Activated naive CD4-positive, alpha-beta T cell treated with Interleukin-2 at 50 U/mL for 16 hours (primary cell): ENCODE results near the gene AQP2.
"Not testable (repeated sequence)": the region's sequence is repeated elsewhere in the genome, so short reads cannot be mapped to it uniquely, and the experiment has no call there.

Experiments
- DNase-seq: peaks from one replicate; pipeline ENCODE4 v3.0.0-alpha.2; 2020

The AQP2 gene

GRCh38 chr12:49971141-49971540 lies 20.6 kb downstream of the AQP2 start:
- DNase-seq: no peak

- no peak for DNase-seq
Observed at GRCh38 chr12:49972129-49972528, 21.6 kb downstream of the AQP2 start.

GRCh38 chr12:49972641-49973360 lies 22.3 kb downstream of the AQP2 start, which contains the start of gene AQP6:
Gene AQP6 (plus strand): TSS chr12:49972947. CDS start chr12:49973174, 227 bp downstream.
- no peak for DNase-seq

GRCh38 chr12:49973361-49973830 lies 22.9 kb downstream of the AQP2 start:
- DNase-seq: no peak

- no peak for DNase-seq
Observed at GRCh38 chr12:49974231-49974675, 23.7 kb downstream of the AQP2 start.

- DNase-seq: no peak
Observed at GRCh38 chr12:49974677-49975317, 24.3 kb downstream of the AQP2 start.

GRCh38 chr12:49975318-49975761 lies 24.8 kb downstream of the AQP2 start:
- DNase-seq: no peak

- DNase-seq: no peak
Observed at GRCh38 chr12:49976557-49976956, 26.0 kb downstream of the AQP2 start.

GRCh38 chr12:49978125-49978524 lies 27.6 kb downstream of the AQP2 start:
- DNase-seq: no peak

GRCh38 chr12:49979016-49979586 lies 28.6 kb downstream of the AQP2 start:
- no peak for DNase-seq

GRCh38 chr12:49979791-49980190 lies 29.3 kb downstream of the AQP2 start:
- DNase-seq: no peak

GRCh38 chr12:49980501-49981349 lies 30.2 kb downstream of the AQP2 start:
- no peak for DNase-seq

- no peak for DNase-seq
Observed at GRCh38 chr12:49982246-49983087, 31.9 kb downstream of the AQP2 start.

- DNase-seq: no peak
Observed at GRCh38 chr12:49983892-49984291, 33.4 kb downstream of the AQP2 start.

- DNase-seq: no peak
Observed at GRCh38 chr12:49984476-49985359, 34.2 kb downstream of the AQP2 start.

GRCh38 chr12:49985981-49986380 lies 35.4 kb downstream of the AQP2 start:
- DNase-seq: no peak

- DNase-seq: not testable (repeated sequence)
Observed at GRCh38 chr12:49986476-49986875, 35.9 kb downstream of the AQP2 start.

- DNase-seq: no peak
Observed at GRCh38 chr12:49987625-49988303, 37.2 kb downstream of the AQP2 start.

GRCh38 chr12:49989400-49989799 lies 38.9 kb downstream of the AQP2 start:
- DNase-seq: not testable (repeated sequence)

GRCh38 chr12:49990273-49990672 lies 39.7 kb downstream of the AQP2 start:
- no peak for DNase-seq
